ENCODE data around the gene XIRP2. TPM values are rescaled to one million over a fixed set of nuclear protein-coding genes. Genes with fewer than 3 reads are reported as not detected.
"Not testable (repeated sequence)": the region's sequence is repeated elsewhere in the genome, so short reads cannot be mapped to it uniquely, and the experiment has no call there.

The XIRP2 gene
- total and polyA plus RNA-seq, 3 experiments from 2014 or later, result not detected

- CTCF ChIA-PET, result no interaction called here
- Mint-ChIP-seq H3K27ac (no peak overlapping the region), H3K27me3 (no peaks in the 10 kb centered on the region)
These were observed 376.1 kb downstream of the XIRP2 start for GRCh38 chr2:167264380-167264779.

GRCh38 chr2:167265004-167265403 is 376.7 kb downstream of the XIRP2 start:
- Mint-ChIP-seq H3K27ac (no peak overlapping the region), H3K36me3 (no peaks in the 10 kb centered on the region), H3K4me3 (no peak overlapping the region), H3K9me3 (peaks cover 5 to 24% (median 12%) of the 10 kb centered on the region in 5 donors), H3K4me1 (no peaks in the 10 kb centered on the region), H3K27me3 (no peaks in the 10 kb centered on the region)
- DNase-seq, result no peak
- no peak overlapping the region for H3K27ac ChIP-seq (ENCODE audit: low read depth, low read length)
- ChIA-PET CTCF (no interaction called here), POLR2A (no interaction called here)
- H3K27me3 ChIP-seq (ENCODE audit: insufficient read depth, low read length, poor library complexity, severe bottlenecking), result no peaks in the 10 kb centered on the region
- no peaks in the 10 kb centered on the region for H3K9me3 ChIP-seq (ENCODE audit: low read length)
- no peak overlapping the region for H3K4me3 ChIP-seq (ENCODE audit: low read length)
- no peaks in the 10 kb centered on the region for H3K4me1 ChIP-seq (ENCODE audit: insufficient read depth, low read length)
- H3K36me3 ChIP-seq (ENCODE audit: insufficient read depth, low read length), result no peaks in the 10 kb centered on the region

More at GRCh38 chr2:167264380-167264779, 376.1 kb downstream of the XIRP2 start:
- no peaks in the 10 kb centered on the region for H3K36me3 Mint-ChIP-seq
- Histone ChIP-seq H3K27me3 (ENCODE audit: insufficient read depth, low read length, poor library complexity, severe bottlenecking) (no peaks in the 10 kb centered on the region), H3K4me1 (ENCODE audit: insufficient read depth, low read length) (no peaks in the 10 kb centered on the region), H3K4me3 (ENCODE audit: low read length) (no peak overlapping the region), H3K36me3 (ENCODE audit: insufficient read depth, low read length) (no peaks in the 10 kb centered on the region), H3K9me3 (ENCODE audit: low read length) (no peaks in the 10 kb centered on the region), H3K27ac (ENCODE audit: low read depth, low read length) (no peak overlapping the region)
- H3K9me3 Mint-ChIP-seq, result peaks cover 4 to 19% (median 9%) of the 10 kb centered on the region in 5 donors
- POLR2A ChIA-PET, result no interaction called here
- no peak overlapping the region for H3K4me3 Mint-ChIP-seq
- H3K4me1 Mint-ChIP-seq, result no peaks in the 10 kb centered on the region
- no peak for DNase-seq

GRCh38 chr2:167265722-167266121 is 377.4 kb downstream of the XIRP2 start:
- no peaks in the 10 kb centered on the region for H3K36me3 ChIP-seq (ENCODE audit: insufficient read depth, low read length)
- ChIA-PET CTCF (no interaction called here), POLR2A (no interaction called here)
- Mint-ChIP-seq H3K36me3 (no peaks in the 10 kb centered on the region), H3K27ac (no peak overlapping the region), H3K27me3 (no peaks in the 10 kb centered on the region), H3K4me3 (no peak overlapping the region), H3K4me1 (no peaks in the 10 kb centered on the region), H3K9me3 (peaks cover 5 to 24% (median 9%) of the 10 kb centered on the region in 5 donors)
- H3K4me1 ChIP-seq (ENCODE audit: insufficient read depth, low read length), result no peaks in the 10 kb centered on the region
- DNase-seq, result no peak
- H3K9me3 ChIP-seq (ENCODE audit: low read length), result no peaks in the 10 kb centered on the region
- H3K27ac ChIP-seq (ENCODE audit: low read depth, low read length), result no peak overlapping the region
- H3K4me3 ChIP-seq (ENCODE audit: low read length), result no peak overlapping the region
- H3K27me3 ChIP-seq (ENCODE audit: insufficient read depth, low read length, poor library complexity, severe bottlenecking), result no peaks in the 10 kb centered on the region

- H3K9me3 Mint-ChIP-seq, result peaks cover 6 to 21% (median 8%) of the 10 kb centered on the region in 5 donors
- POLR2A ChIA-PET; H3K4me3 ChIP-seq (ENCODE audit: low read length); CTCF ChIA-PET; H3K36me3 Mint-ChIP-seq; H3K9me3 ChIP-seq (ENCODE audit: low read length); H3K27me3 Mint-ChIP-seq; H3K27ac Mint-ChIP-seq; H3K4me1 Mint-ChIP-seq; DNase-seq; H3K4me3 Mint-ChIP-seq; H3K27ac ChIP-seq (ENCODE audit: low read depth, low read length); H3K4me1 ChIP-seq (ENCODE audit: insufficient read depth, low read length); H3K36me3 ChIP-seq (ENCODE audit: insufficient read depth, low read length); H3K27me3 ChIP-seq (ENCODE audit: insufficient read depth, low read length, poor library complexity, severe bottlenecking): not testable (repeated sequence)
These were observed 380.0 kb downstream of the XIRP2 start for GRCh38 chr2:167268245-167268644.

GRCh38 chr2:167271932-167272331 is 383.7 kb downstream of the XIRP2 start:
- peaks cover 5 to 15% (median 12%) of the 10 kb centered on the region in 5 donors for H3K9me3 Mint-ChIP-seq
- Histone ChIP-seq H3K4me1 (ENCODE audit: insufficient read depth, low read length) (no peaks in the 10 kb centered on the region), H3K36me3 (ENCODE audit: insufficient read depth, low read length) (no peaks in the 10 kb centered on the region), H3K9me3 (ENCODE audit: low read length) (no peaks in the 10 kb centered on the region), H3K4me3 (ENCODE audit: low read length) (no peak overlapping the region), H3K27ac (ENCODE audit: low read depth, low read length) (no peak overlapping the region), H3K27me3 (ENCODE audit: insufficient read depth, low read length, poor library complexity, severe bottlenecking) (no peaks in the 10 kb centered on the region)
- POLR2A ChIA-PET, result no interaction called here
- DNase-seq, result no peak
- no peak overlapping the region for H3K4me3 Mint-ChIP-seq
- no peaks in the 10 kb centered on the region for H3K36me3 Mint-ChIP-seq
- H3K27me3 Mint-ChIP-seq, result peaks cover 0 to 1% of the 10 kb centered on the region in 2 donors
- H3K27ac Mint-ChIP-seq, result no peak overlapping the region
- no peaks in the 10 kb centered on the region for H3K4me1 Mint-ChIP-seq
- CTCF ChIA-PET, result no interaction called here

- ChIA-PET POLR2A (no interaction called here), CTCF (no interaction called here)
- Mint-ChIP-seq H3K27me3 (peaks cover 0 to 1% of the 10 kb centered on the region in 2 donors), H3K27ac (no peak overlapping the region), H3K4me3 (no peak overlapping the region), H3K9me3 (peaks cover 0 to 7% (median 0%) of the 10 kb centered on the region in 5 donors), H3K36me3 (no peaks in the 10 kb centered on the region), H3K4me1 (no peaks in the 10 kb centered on the region)
- DNase-seq, result no peak
- H3K9me3 ChIP-seq (ENCODE audit: low read length), result no peaks in the 10 kb centered on the region
- no peaks in the 10 kb centered on the region for H3K27me3 ChIP-seq (ENCODE audit: insufficient read depth, low read length, poor library complexity, severe bottlenecking)
- no peaks in the 10 kb centered on the region for H3K36me3 ChIP-seq (ENCODE audit: insufficient read depth, low read length)
- no peaks in the 10 kb centered on the region for H3K4me1 ChIP-seq (ENCODE audit: insufficient read depth, low read length)
- H3K4me3 ChIP-seq (ENCODE audit: low read length), result no peak overlapping the region
- H3K27ac ChIP-seq (ENCODE audit: low read depth, low read length), result no peak overlapping the region
These were observed 386.8 kb downstream of the XIRP2 start for GRCh38 chr2:167275046-167275445.

GRCh38 chr2:167279810-167280209 is 391.5 kb downstream of the XIRP2 start:
- Histone ChIP-seq H3K4me1 (ENCODE audit: insufficient read depth, low read length) (no peaks in the 10 kb centered on the region), H3K9me3 (ENCODE audit: low read length) (no peaks in the 10 kb centered on the region), H3K4me3 (ENCODE audit: low read length) (no peak overlapping the region), H3K36me3 (ENCODE audit: insufficient read depth, low read length) (no peaks in the 10 kb centered on the region), H3K27ac (ENCODE audit: low read depth, low read length) (no peak overlapping the region), H3K27me3 (ENCODE audit: insufficient read depth, low read length, poor library complexity, severe bottlenecking) (no peaks in the 10 kb centered on the region)
- CTCF ChIA-PET, result no interaction called here
- no peak for DNase-seq
- Mint-ChIP-seq H3K4me1 (no peaks in the 10 kb centered on the region), H3K27me3 (no peaks in the 10 kb centered on the region), H3K4me3 (no peak overlapping the region), H3K27ac (peak overlapping the region in 1 of 8 donors; percentile 0), H3K36me3 (no peaks in the 10 kb centered on the region), H3K9me3 (peaks cover 0 to 2% (median 0%) of the 10 kb centered on the region in 5 donors)
- POLR2A ChIA-PET, result no interaction called here

- Mint-ChIP-seq H3K27ac (no peak overlapping the region), H3K9me3 (peaks cover 0 to 4% (median 0%) of the 10 kb centered on the region in 5 donors), H3K36me3 (no peaks in the 10 kb centered on the region), H3K27me3 (peaks cover 1 to 25% of the 10 kb centered on the region in 2 donors), H3K4me1 (peaks cover 0 to 5% (median 2%) of the 10 kb centered on the region in 3 donors), H3K4me3 (no peak overlapping the region)
- no peaks in the 10 kb centered on the region for H3K9me3 ChIP-seq (ENCODE audit: low read length)
- CTCF ChIA-PET, result no interaction called here
- no peak overlapping the region for H3K4me3 ChIP-seq (ENCODE audit: low read length)
- H3K36me3 ChIP-seq (ENCODE audit: insufficient read depth, low read length), result no peaks in the 10 kb centered on the region
- no peak overlapping the region for H3K27ac ChIP-seq (ENCODE audit: low read depth, low read length)
- no peaks in the 10 kb centered on the region for H3K27me3 ChIP-seq (ENCODE audit: insufficient read depth, low read length, poor library complexity, severe bottlenecking)
- no peaks in the 10 kb centered on the region for H3K4me1 ChIP-seq (ENCODE audit: insufficient read depth, low read length)
- POLR2A ChIA-PET, result no interaction called here
- DNase-seq, result no peak
These were observed 398.9 kb downstream of the XIRP2 start for GRCh38 chr2:167287212-167287611.

Measured in CD8-positive, alpha-beta memory T cell (primary cell).